Neural progenitor cell (in vitro differentiated cells): ENCODE measurements around the gene HNRNPH2. TPM values are rescaled to one million over a fixed set of nuclear protein-coding genes. Genes with fewer than 3 reads are reported as not detected.

ENCODE experiments used
- DNase-seq: peaks from one replicate; pipeline ENCODE4 v3.0.0-alpha.2; 2016; ENCODE audit warnings: low spot score
- H2AFZ ChIP-seq: fragments of 200-600 bp; sonication (generic); replicated peaks from 2 replicates; pipeline ENCODE4 v1.6.1; 2016; ENCODE audit warnings: antibody characterized with exemption
- H3F3A ChIP-seq: fragments of 200-600 bp; sonication (generic); 2 replicates; pipeline ENCODE4 v1.6.1; 2016; ENCODE audit warnings: antibody characterized with exemption, low read depth
- H3K27ac ChIP-seq: fragments of 200-600 bp; sonication (generic); 2 replicates; pipeline ENCODE4 v1.5.1; 2016; ENCODE audit warnings: mild to moderate bottlenecking
- H3K27me3 ChIP-seq: fragments of 200-600 bp; sonication (generic); 2 replicates; pipeline ENCODE4 v1.6.1; 2016; ENCODE audit warnings: mild to moderate bottlenecking, moderate library complexity
- H3K36me3 ChIP-seq: fragments of 200-600 bp; sonication (generic); 2 replicates; pipeline ENCODE4 v1.5.1; 2016
- H3K4me1 ChIP-seq: fragments of 200-600 bp; sonication (generic); 2 replicates; pipeline ENCODE4 v1.6.1; 2016; ENCODE audit warnings: mixed run types
- H3K4me2 ChIP-seq: fragments of 200-600 bp; sonication (generic); 2 replicates; pipeline ENCODE4 v1.6.1; 2016
- H3K4me3 ChIP-seq: fragments of 200-600 bp; sonication (generic); 2 replicates; pipeline ENCODE4 v1.5.1; 2016
- H3K79me2 ChIP-seq: fragments of 200-600 bp; sonication (generic); 2 replicates; pipeline ENCODE4 v1.6.1; 2016; ENCODE audit warnings: low read depth
- H3K9ac ChIP-seq: fragments of 200-600 bp; sonication (generic); 2 replicates; pipeline ENCODE4 v1.6.1; 2016
- H3K9me3 ChIP-seq: fragments of 200-600 bp; sonication (generic); 2 replicates; pipeline ENCODE4 v1.5.1; 2016; ENCODE audit warnings: low read depth
- H4K20me1 ChIP-seq: fragments of 200-600 bp; sonication (generic); 2 replicates; pipeline ENCODE4 v1.6.1; 2016; ENCODE audit warnings: low read depth
- H3K27ac Mint-ChIP-seq: 3 replicates; pipeline ENCODE4 v1.8.0; 2021; ENCODE audit warnings: mixed read lengths
- H3K27me3 Mint-ChIP-seq: 2 replicates; pipeline ENCODE4 v1.8.0; 2022; ENCODE audit warnings: low read depth, mild to moderate bottlenecking, inconsistent platforms, moderate library complexity, mixed read lengths; ENCODE audit not compliant: insufficient read depth
- H3K36me3 Mint-ChIP-seq: 3 replicates; pipeline ENCODE4 v1.8.0; 2021; ENCODE audit warnings: mixed read lengths
- H3K4me1 Mint-ChIP-seq: 3 replicates; pipeline ENCODE4 v1.8.0; 2021; ENCODE audit warnings: mixed read lengths
- H3K4me3 Mint-ChIP-seq: 3 replicates; pipeline ENCODE4 v1.8.0; 2021; ENCODE audit warnings: mild to moderate bottlenecking, moderate library complexity, mixed read lengths
- H3K9me3 Mint-ChIP-seq: 3 replicates; pipeline ENCODE4 v1.8.0; 2020; ENCODE audit warnings: mixed read lengths
- EZH2 ChIP-seq: fragments of 200-600 bp; sonication (generic); IDR thresholded peaks from 2 replicates; pipeline ENCODE4 v1.6.1; 2017; ENCODE audit warnings: antibody characterized with exemption, mild to moderate bottlenecking, moderate library complexity
- EZH2phosphoT487 ChIP-seq: fragments of 200-600 bp; sonication (generic); IDR thresholded peaks from 2 replicates; pipeline ENCODE4 v1.6.1; 2017; ENCODE audit warnings: antibody characterized with exemption
- total RNA-seq: library from RNA; depleted of rRNA; stranded (reverse); fragments of >200 nt; gene quantifications from 2 replicates; pipeline ENCODE4 v1.2.3, GENCODE V29; 2015; ENCODE audit warnings: low replicate concordance
- TF ChIP-seq, protein P1 (sequence below): fragments of 200-600 bp; sonication (generic); IDR thresholded peaks from 2 replicates; pipeline ENCODE4 v1.5.1; 2017; ENCODE audit warnings: antibody characterized with exemption, mild to moderate bottlenecking

The HNRNPH2 gene
- total RNA-seq, 1 donor from 2014 or later: 93.3 TPM

DNA sequence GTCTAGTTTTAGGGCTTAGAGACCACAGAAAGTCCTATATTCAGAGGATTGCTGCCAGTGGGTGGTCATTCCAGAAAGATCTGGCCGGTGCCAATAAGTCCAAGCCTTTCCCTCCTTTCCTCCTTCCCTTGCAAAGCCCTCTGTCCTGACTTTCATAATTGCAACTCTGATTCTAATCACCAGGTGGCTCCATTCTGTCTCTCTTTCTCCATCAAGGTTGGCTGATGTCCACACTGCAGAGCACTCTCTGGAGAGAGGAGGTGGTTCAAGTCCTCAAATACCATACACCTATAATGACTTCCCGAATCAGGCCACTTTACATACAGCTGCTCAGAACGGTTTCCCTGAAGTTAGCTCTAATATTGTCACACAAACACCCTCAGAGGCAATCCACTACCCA, 54.9 kb downstream of the HNRNPH2 start:
- H3K27ac ChIP-seq: no peak overlapping the region
- TF ChIP-seq EZH2phosphoT487 (no peak), EZH2 (no peak)
- TF ChIP-seq, protein P1, sequence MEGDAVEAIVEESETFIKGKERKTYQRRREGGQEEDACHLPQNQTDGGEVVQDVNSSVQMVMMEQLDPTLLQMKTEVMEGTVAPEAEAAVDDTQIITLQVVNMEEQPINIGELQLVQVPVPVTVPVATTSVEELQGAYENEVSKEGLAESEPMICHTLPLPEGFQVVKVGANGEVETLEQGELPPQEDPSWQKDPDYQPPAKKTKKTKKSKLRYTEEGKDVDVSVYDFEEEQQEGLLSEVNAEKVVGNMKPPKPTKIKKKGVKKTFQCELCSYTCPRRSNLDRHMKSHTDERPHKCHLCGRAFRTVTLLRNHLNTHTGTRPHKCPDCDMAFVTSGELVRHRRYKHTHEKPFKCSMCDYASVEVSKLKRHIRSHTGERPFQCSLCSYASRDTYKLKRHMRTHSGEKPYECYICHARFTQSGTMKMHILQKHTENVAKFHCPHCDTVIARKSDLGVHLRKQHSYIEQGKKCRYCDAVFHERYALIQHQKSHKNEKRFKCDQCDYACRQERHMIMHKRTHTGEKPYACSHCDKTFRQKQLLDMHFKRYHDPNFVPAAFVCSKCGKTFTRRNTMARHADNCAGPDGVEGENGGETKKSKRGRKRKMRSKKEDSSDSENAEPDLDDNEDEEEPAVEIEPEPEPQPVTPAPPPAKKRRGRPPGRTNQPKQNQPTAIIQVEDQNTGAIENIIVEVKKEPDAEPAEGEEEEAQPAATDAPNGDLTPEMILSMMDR: peak; percentile 26
- Mint-ChIP-seq H3K4me1 (no peaks in the 10 kb centered on the region), H3K4me3 (no peak overlapping the region), H3K27me3 (no peaks in the 10 kb centered on the region), H3K36me3 (peaks cover 5% of the 10 kb centered on the region), H3K9me3 (peaks cover 4% of the 10 kb centered on the region), H3K27ac (no peak overlapping the region)
- no peak overlapping the region for H2AFZ ChIP-seq
- peak; percentile 3 for DNase-seq
- no peaks in the 10 kb centered on the region for H3K36me3 ChIP-seq
- H3K4me3 ChIP-seq: no peak overlapping the region
- H3K4me1 ChIP-seq: no peaks in the 10 kb centered on the region
- H3F3A ChIP-seq: no peaks in the 10 kb centered on the region
- no peaks in the 10 kb centered on the region for H3K27me3 ChIP-seq
- no peaks in the 10 kb centered on the region for H3K79me2 ChIP-seq
- H3K9ac ChIP-seq: no peak overlapping the region
- no peaks in the 10 kb centered on the region for H4K20me1 ChIP-seq
- H3K4me2 ChIP-seq: no peak overlapping the region
- H3K9me3 ChIP-seq: no peaks in the 10 kb centered on the region

Other genes starting within 250 kb of the HNRNPH2 start
- gene DRP2, start 188.4 kb upstream of the HNRNPH2 start, total RNA-seq: 1.4 and 2.2 TPM in 2 replicates
- gene TAF7L, start 116.9 kb upstream of the HNRNPH2 start, total RNA-seq: not detected in 2 replicates
- 7.7 and 9.5 TPM in 2 replicates for gene TIMM8A, start 59.5 kb upstream of the HNRNPH2 start, total RNA-seq
- gene BTK, start 22.0 kb upstream of the HNRNPH2 start, total RNA-seq: 0.03 TPM in 1 of 2 replicates, not detected in the other
- gene RPL36A, start 17.2 kb upstream of the HNRNPH2 start, total RNA-seq: 2,927 and 6,478 TPM in 2 replicates
- gene GLA, start 297 bp upstream of the HNRNPH2 start, total RNA-seq: 45.0 and 48.3 TPM in 2 replicates
- gene ARMCX4, start 77.2 kb downstream of the HNRNPH2 start, total RNA-seq: 8.8 and 14.1 TPM in 2 replicates
- gene ARMCX1, start 142.3 kb downstream of the HNRNPH2 start, total RNA-seq: 30.8 and 41.9 TPM in 2 replicates
- 23.8 and 35.6 TPM in 2 replicates for gene ARMCX6, start 209.8 kb downstream of the HNRNPH2 start, total RNA-seq
- 31.2 and 40.7 TPM in 2 replicates for gene ARMCX3, start 214.9 kb downstream of the HNRNPH2 start, total RNA-seq